Mesendoderm (in vitro differentiated cells): ENCODE measurements around the gene MYO16.
"Not testable (repeated sequence)": the region's sequence is repeated elsewhere in the genome, so short reads cannot be mapped to it uniquely, and the experiment has no call there.

Experiments used
- DNase-seq: peaks from one replicate; pipeline ENCODE4 v3.0.0; 2013
- H2AK5ac ChIP-seq: 2 replicates; pipeline ENCODE4 v1.6.1; 2013; ENCODE audit warnings: low read length, inconsistent platforms
- H2BK120ac ChIP-seq: 2 replicates; pipeline ENCODE4 v1.6.1; 2013; ENCODE audit warnings: low read depth, mild to moderate bottlenecking, low read length, moderate library complexity, mixed read lengths
- H2BK15ac ChIP-seq: replicated peaks from 2 replicates; pipeline ENCODE4 v1.6.1; 2013; ENCODE audit warnings: low read depth, mild to moderate bottlenecking, moderate library complexity
- H2BK5ac ChIP-seq: 2 replicates; pipeline ENCODE4 v1.6.1; 2013; ENCODE audit warnings: low read length, inconsistent platforms
- H3K18ac ChIP-seq: 2 replicates; pipeline ENCODE4 v1.6.1; 2013; ENCODE audit warnings: mild to moderate bottlenecking, low read length, mixed read lengths
- H3K23ac ChIP-seq: one replicate; pipeline ENCODE4 v1.6.1; 2013; ENCODE audit warnings: low read length
- H3K27ac ChIP-seq: 2 replicates; pipeline ENCODE4 v1.5.1; 2013; ENCODE audit warnings: low read depth, mild to moderate bottlenecking, inconsistent platforms, low read length, moderate library complexity
- H3K27me3 ChIP-seq: 2 replicates; pipeline ENCODE4 v1.6.1; 2013; ENCODE audit warnings: low read length, control low read depth, mild to moderate bottlenecking, inconsistent platforms; ENCODE audit not compliant: insufficient read depth, poor library complexity
- H3K36me3 ChIP-seq: 2 replicates; pipeline ENCODE4 v1.6.1; 2013; ENCODE audit warnings: low read length, inconsistent platforms; ENCODE audit not compliant: control insufficient read depth, insufficient read depth
- H3K4ac ChIP-seq: one replicate; pipeline ENCODE4 v1.6.1; 2013; ENCODE audit warnings: low read depth, mild to moderate bottlenecking, low read length, moderate library complexity
- H3K4me1 ChIP-seq: 2 replicates; pipeline ENCODE4 v1.6.1; 2013; ENCODE audit warnings: low read depth, low read length, inconsistent platforms; ENCODE audit not compliant: control insufficient read depth
- H3K4me2 ChIP-seq: 2 replicates; pipeline ENCODE4 v1.6.1; 2013; ENCODE audit warnings: low read length
- H3K4me3 ChIP-seq: 2 replicates; pipeline ENCODE4 v1.5.1; 2013; ENCODE audit warnings: mild to moderate bottlenecking, low read length
- H3K56ac ChIP-seq: one replicate; pipeline ENCODE4 v1.6.1; 2013; ENCODE audit warnings: low read length
- H3K79me1 ChIP-seq: 2 replicates; pipeline ENCODE4 v1.6.1; 2013; ENCODE audit warnings: low read length, inconsistent platforms
- H3K79me2 ChIP-seq: 2 replicates; pipeline ENCODE4 v1.6.1; 2013; ENCODE audit warnings: mild to moderate bottlenecking, low read length; ENCODE audit not compliant: control insufficient read depth, insufficient read depth
- H3K9ac ChIP-seq: 2 replicates; pipeline ENCODE4 v1.6.1; 2013; ENCODE audit warnings: low read length, inconsistent platforms
- H4K5ac ChIP-seq: one replicate; pipeline ENCODE4 v1.6.1; 2013; ENCODE audit warnings: low read length
- H4K8ac ChIP-seq: one replicate; pipeline ENCODE4 v1.6.1; 2013; ENCODE audit warnings: low read depth, mild to moderate bottlenecking, control low read depth, low read length, moderate library complexity
- WGBS: extraction: QIAGEN DNeasy Blood & Tissue Kit; methylation state at CpG from one replicate; pipeline ENCODE4 v1.1.7; 2013; ENCODE audit warnings: low lambda C conversion rate, missing lambda C conversion rate; ENCODE audit not compliant: insufficient coverage; ENCODE audit errors: extremely low coverage; 5-methylcytosine and 5-hydroxymethylcytosine counted together

MYO16 gene

DNA sequence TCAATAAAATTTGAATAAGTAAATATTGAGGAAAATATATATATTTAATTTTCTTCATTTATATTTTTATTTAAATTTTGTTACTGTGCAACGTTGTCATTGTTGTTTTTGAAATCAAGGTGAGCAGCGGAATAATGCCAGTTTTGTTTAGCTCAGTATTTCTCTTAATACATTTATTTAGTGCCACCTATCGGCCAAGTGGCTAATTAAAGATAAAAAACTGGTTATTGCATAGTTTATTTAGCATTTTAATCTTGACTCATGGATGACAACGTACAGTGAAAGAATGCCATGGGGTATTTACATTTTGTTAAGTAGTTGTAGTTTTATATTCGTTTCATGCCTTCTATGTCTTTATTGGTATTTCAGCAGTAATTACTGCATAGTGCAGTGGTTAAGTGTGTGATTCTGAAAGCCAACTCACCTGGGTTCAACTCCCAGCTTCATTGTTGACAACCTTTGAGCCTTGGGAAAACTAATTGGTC, 265.9 kb downstream of the MYO16 start:
- Histone ChIP-seq H3K4me3 (no peak overlapping the region), H2BK15ac (no peak overlapping the region), H3K27me3 (no peaks in the 10 kb centered on the region), H3K23ac (no peak overlapping the region), H4K8ac (no peak overlapping the region), H3K4me2 (no peak overlapping the region), H2AK5ac (no peak overlapping the region), H4K5ac (no peak overlapping the region), H3K79me1 (no peaks in the 10 kb centered on the region), H3K79me2 (no peaks in the 10 kb centered on the region), H3K36me3 (no peaks in the 10 kb centered on the region), H3K4ac (no peak overlapping the region), H3K9ac (no peak overlapping the region), H2BK5ac (no peak overlapping the region), H3K4me1 (no peaks in the 10 kb centered on the region), H3K27ac (no peak overlapping the region), H2BK120ac (no peak overlapping the region), H3K18ac (no peak overlapping the region), H3K56ac (no peak overlapping the region)
- no CpG with 5 or more reads among the region's 5 CpGs for WGBS
- DNase-seq, result peak; percentile 43

DNA sequence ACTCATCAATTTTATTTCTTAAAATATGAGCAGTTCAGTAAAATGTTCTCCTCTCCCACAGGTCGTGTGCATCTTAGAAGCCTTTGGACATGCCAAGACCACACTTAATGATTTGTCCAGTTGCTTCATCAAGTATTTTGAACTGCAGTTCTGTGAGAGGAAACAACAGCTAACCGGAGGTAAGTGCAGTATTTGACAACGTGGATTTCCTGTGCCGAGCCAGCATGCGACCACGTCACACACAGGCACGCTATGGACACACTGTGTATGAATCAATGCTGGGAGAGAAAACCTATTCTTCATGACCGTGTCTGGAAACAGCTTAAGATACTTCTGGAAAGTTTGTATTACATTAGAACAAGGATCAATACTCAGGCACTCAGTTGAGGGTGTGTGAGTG, 268.5 kb downstream of the MYO16 start:
- Histone ChIP-seq H3K23ac (no peak overlapping the region), H3K36me3 (no peaks in the 10 kb centered on the region), H3K27me3 (no peaks in the 10 kb centered on the region), H4K5ac (no peak overlapping the region), H3K4ac (no peak overlapping the region), H2BK120ac (no peak overlapping the region), H3K4me1 (no peaks in the 10 kb centered on the region), H2BK15ac (no peak overlapping the region), H3K79me2 (no peaks in the 10 kb centered on the region), H3K4me2 (no peak overlapping the region), H3K4me3 (no peak overlapping the region), H3K9ac (no peak overlapping the region), H2AK5ac (no peak overlapping the region), H2BK5ac (no peak overlapping the region), H3K27ac (no peak overlapping the region), H3K79me1 (no peaks in the 10 kb centered on the region), H3K56ac (no peak overlapping the region), H4K8ac (no peak overlapping the region), H3K18ac (no peak overlapping the region)
- no peak for DNase-seq
- no CpG with 5 or more reads among the region's 8 CpGs for WGBS

DNA sequence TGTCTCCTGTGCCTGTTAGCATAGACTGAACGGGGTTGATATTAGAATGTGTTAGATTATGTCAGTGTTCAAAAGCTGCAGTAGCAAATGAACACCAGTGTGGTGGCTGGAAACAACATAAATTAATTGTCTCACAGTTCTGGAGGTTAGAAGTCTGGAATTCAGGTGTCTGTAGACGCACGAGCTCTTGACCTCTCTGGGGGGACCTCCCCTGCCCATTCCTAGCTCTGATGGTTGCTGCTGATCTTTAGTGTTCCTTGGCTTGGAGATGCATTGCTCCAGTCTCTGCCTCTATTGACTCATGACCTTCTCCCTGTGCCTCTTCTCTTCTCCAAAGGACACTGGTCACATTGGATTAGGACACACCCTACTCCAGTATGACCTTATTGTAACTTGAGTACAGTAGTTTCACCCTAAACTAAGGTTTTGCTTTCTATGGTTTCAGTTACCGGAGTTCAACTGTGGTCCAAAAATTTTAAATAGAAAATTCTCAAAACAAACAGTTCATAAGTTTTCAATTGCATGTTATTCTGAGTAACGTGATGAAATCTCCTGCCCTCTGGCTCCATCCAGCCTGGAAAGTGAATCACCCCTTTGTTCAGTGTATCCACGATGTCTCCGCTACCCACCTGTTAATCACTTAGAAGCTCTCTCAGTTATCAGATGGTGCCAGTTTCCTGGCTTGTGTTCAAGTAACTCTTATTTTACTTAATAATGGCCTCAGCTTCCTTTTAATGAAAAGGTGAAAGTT, 273.2 kb downstream of the MYO16 start:
- Histone ChIP-seq H2BK5ac (no peak overlapping the region), H3K27ac (no peak overlapping the region), H2BK15ac (no peak overlapping the region), H3K4me1 (no peaks in the 10 kb centered on the region), H3K9ac (no peak overlapping the region), H4K5ac (no peak overlapping the region), H3K36me3 (no peaks in the 10 kb centered on the region), H3K56ac (no peak overlapping the region), H4K8ac (no peak overlapping the region), H3K23ac (no peak overlapping the region), H2BK120ac (no peak overlapping the region), H3K79me1 (no peaks in the 10 kb centered on the region), H3K4me2 (no peak overlapping the region), H2AK5ac (no peak overlapping the region), H3K4me3 (no peak overlapping the region), H3K79me2 (no peaks in the 10 kb centered on the region), H3K27me3 (no peaks in the 10 kb centered on the region), H3K4ac (no peak overlapping the region), H3K18ac (no peak overlapping the region)
- WGBS, result no CpG with 5 or more reads among the region's 7 CpGs
- DNase-seq, result no peak

DNA sequence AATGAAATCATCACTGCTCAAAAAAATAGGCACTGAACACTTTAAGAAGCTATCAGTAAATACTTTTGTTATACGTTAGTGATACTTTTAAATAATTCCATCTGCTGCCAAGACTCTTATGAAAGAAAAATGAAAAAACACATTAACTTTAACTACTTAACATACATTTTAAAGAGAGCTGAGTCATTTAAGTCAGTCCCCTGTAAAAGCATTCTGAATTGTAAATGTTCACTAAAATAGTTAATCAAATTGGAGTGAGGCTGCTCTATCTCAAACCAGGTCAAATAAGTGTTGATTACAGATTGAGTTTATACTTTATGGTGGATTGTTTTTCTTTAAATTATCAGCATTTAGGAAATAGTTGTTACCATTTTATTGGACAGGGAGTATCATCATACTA, 274.2 kb downstream of the MYO16 start:
- Histone ChIP-seq H2BK15ac (no peak overlapping the region), H3K56ac (no peak overlapping the region), H3K79me2 (no peaks in the 10 kb centered on the region), H4K8ac (no peak overlapping the region), H3K36me3 (no peaks in the 10 kb centered on the region), H3K4me3 (no peak overlapping the region), H3K23ac (no peak overlapping the region), H2AK5ac (no peak overlapping the region), H4K5ac (no peak overlapping the region), H3K4me2 (no peak overlapping the region), H3K9ac (no peak overlapping the region), H3K18ac (no peak overlapping the region), H3K27me3 (no peaks in the 10 kb centered on the region), H3K79me1 (no peaks in the 10 kb centered on the region), H3K4me1 (no peaks in the 10 kb centered on the region), H3K4ac (no peak overlapping the region), H2BK120ac (no peak overlapping the region), H2BK5ac (no peak overlapping the region), H3K27ac (no peak overlapping the region)
- WGBS, result no CpG with 5 or more reads among the region's 1 CpG
- no peak for DNase-seq

- H3K18ac ChIP-seq, result no peak overlapping the region
- WGBS, result no CpG with 5 or more reads among the region's 2 CpGs
- no peak overlapping the region for H3K4me2 ChIP-seq
- H3K56ac ChIP-seq, result no peak overlapping the region
- H2BK120ac ChIP-seq, result no peak overlapping the region
- no peak overlapping the region for H4K8ac ChIP-seq
- no peaks in the 10 kb centered on the region for H3K36me3 ChIP-seq
- no peak overlapping the region for H2AK5ac ChIP-seq
- H3K27me3 ChIP-seq, result no peaks in the 10 kb centered on the region
- H4K5ac ChIP-seq, result no peak overlapping the region
- H3K27ac ChIP-seq, result no peak overlapping the region
- no peaks in the 10 kb centered on the region for H3K4me1 ChIP-seq
- H2BK5ac ChIP-seq, result no peak overlapping the region
- no peak overlapping the region for H3K4me3 ChIP-seq
- no peak overlapping the region for H3K4ac ChIP-seq
- no peaks in the 10 kb centered on the region for H3K79me1 ChIP-seq
- no peak overlapping the region for H2BK15ac ChIP-seq
- no peak overlapping the region for H3K9ac ChIP-seq
- no peak for DNase-seq
- no peak overlapping the region for H3K23ac ChIP-seq
- no peaks in the 10 kb centered on the region for H3K79me2 ChIP-seq
These were observed 282.4 kb downstream of the MYO16 start for GRCh38 chr13:108911807-108912206.

- not testable (repeated sequence) for H2BK120ac ChIP-seq, H4K5ac ChIP-seq, H3K27me3 ChIP-seq, H3K9ac ChIP-seq, H3K4me2 ChIP-seq, H2BK15ac ChIP-seq, H3K27ac ChIP-seq, H3K23ac ChIP-seq, H3K79me2 ChIP-seq, H3K4ac ChIP-seq, H3K18ac ChIP-seq, H3K79me1 ChIP-seq, H2AK5ac ChIP-seq, H4K8ac ChIP-seq, H3K4me3 ChIP-seq, H2BK5ac ChIP-seq, H3K56ac ChIP-seq, H3K36me3 ChIP-seq, DNase-seq, H3K4me1 ChIP-seq
- WGBS, result no CpG with 5 or more reads among the region's 4 CpGs
These were observed 284.3 kb downstream of the MYO16 start for GRCh38 chr13:108913731-108914130.
